ENCODE results near the gene GRK2. TPM values are rescaled to one million over a fixed set of nuclear protein-coding genes. Genes with fewer than 3 reads are reported as not detected.

The GRK2 gene
- total RNA-seq, 2 experiments from 2014 or later, result 303 to 305 TPM

Other genes starting within 250 kb of the GRK2 start
- not detected for gene SYT12, start 243.3 kb upstream of the GRK2 start, total RNA-seq
- gene RHOD, start 209.6 kb upstream of the GRK2 start, total RNA-seq, result under 1 TPM in 1 of 2 experiments, not detected in 1; 0.56 TPM
- 10 to 100 TPM; 79.6 to 88.1 TPM for gene KDM2A, start 147.2 kb upstream of the GRK2 start, total RNA-seq
- gene ANKRD13D, start 22.8 kb downstream of the GRK2 start, total RNA-seq, result 10 to 100 TPM; 75.4 to 78.7 TPM
- gene SSH3, start 37.1 kb downstream of the GRK2 start, total RNA-seq, result 1 to 10 TPM; 7.4 to 9.1 TPM
- 10 to 100 TPM; 34.1 to 36.1 TPM for gene POLD4, start 87.1 kb downstream of the GRK2 start, total RNA-seq
- under 1 TPM; 0.79 to 0.81 TPM for gene CLCF1, start 107.1 kb downstream of the GRK2 start, total RNA-seq
- gene RAD9A, start 125.5 kb downstream of the GRK2 start, total RNA-seq, result 10 to 100 TPM; 29.7 to 30.6 TPM
- gene PPP1CA, start 135.4 kb downstream of the GRK2 start, total RNA-seq, result 100 to 1,000 TPM; 249 to 258 TPM
- 100 to 1,000 TPM; 138 to 144 TPM for gene TBC1D10C, start 137.6 kb downstream of the GRK2 start, total RNA-seq
- 1 to 10 TPM; 6.2 to 6.9 TPM for gene CARNS1, start 149.2 kb downstream of the GRK2 start, total RNA-seq
- gene RPS6KB2, start 162.0 kb downstream of the GRK2 start, total RNA-seq, result 10 to 100 TPM; 54.8 to 57.4 TPM
- 100 to 1,000 TPM; 107 to 114 TPM for gene PTPRCAP, start 171.2 kb downstream of the GRK2 start, total RNA-seq
- 100 to 1,000 TPM; 254 to 276 TPM for gene CORO1B, start 177.0 kb downstream of the GRK2 start, total RNA-seq
- gene GPR152, start 186.3 kb downstream of the GRK2 start, total RNA-seq, result not detected
- 1 to 10 TPM in 1 of 2 experiments, under 1 TPM in 1; 0.83 to 1.4 TPM for gene CABP4, start 188.9 kb downstream of the GRK2 start, total RNA-seq
- 10 to 100 TPM; 56.0 to 59.2 TPM for gene TMEM134, start 202.8 kb downstream of the GRK2 start, total RNA-seq
- 100 to 1,000 TPM; 145 to 146 TPM for gene AIP, start 216.6 kb downstream of the GRK2 start, total RNA-seq
- gene PITPNM1, start 238.9 kb downstream of the GRK2 start, total RNA-seq, result 10 to 100 TPM; 87.8 to 88.1 TPM
- 10 to 100 TPM; 53.5 to 55.5 TPM for gene CDK2AP2, start 241.7 kb downstream of the GRK2 start, total RNA-seq

Measured in activated CD8-positive, alpha-beta T cell treated with anti-CD3 and anti-CD28 coated beads for 36 hours (primary cell).